ENCODE measurements around the gene LCAT.

LCAT gene

DNA sequence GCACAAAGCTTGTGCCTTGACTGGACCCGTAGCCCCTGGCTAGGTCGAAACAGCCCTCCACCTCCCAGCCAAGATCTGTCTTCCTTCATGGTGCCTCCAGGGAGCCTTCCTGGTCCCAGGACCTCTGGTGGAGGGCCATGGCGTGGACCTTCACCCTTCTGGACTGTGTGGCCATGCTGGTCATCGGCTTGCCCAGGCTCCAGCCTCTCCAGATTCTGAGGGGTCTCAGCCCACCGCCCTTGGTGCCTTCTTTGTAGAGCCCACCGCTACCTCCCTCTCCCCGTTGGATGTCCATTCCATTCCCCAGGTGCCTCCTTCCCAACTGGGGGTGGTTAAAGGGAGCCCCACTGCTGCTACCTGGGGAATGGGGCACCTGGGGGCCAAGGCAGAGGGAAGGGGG lies 15.8 kb downstream of the LCAT start:
- Histone ChIP-seq H3K27me3 (ENCODE audit: insufficient read depth, low read depth, severe bottlenecking) (no peaks in the 10 kb centered on the region), H3K27ac (no peak overlapping the region), H3K9me3 (ENCODE audit: severe bottlenecking) (no peaks in the 10 kb centered on the region), H3K4me3 (ENCODE audit: low read depth, low read length) (no peak overlapping the region), H3K36me3 (peaks cover 4% of the 10 kb centered on the region)
- DNase-seq, result no peak
- TF ChIP-seq, protein P1, sequence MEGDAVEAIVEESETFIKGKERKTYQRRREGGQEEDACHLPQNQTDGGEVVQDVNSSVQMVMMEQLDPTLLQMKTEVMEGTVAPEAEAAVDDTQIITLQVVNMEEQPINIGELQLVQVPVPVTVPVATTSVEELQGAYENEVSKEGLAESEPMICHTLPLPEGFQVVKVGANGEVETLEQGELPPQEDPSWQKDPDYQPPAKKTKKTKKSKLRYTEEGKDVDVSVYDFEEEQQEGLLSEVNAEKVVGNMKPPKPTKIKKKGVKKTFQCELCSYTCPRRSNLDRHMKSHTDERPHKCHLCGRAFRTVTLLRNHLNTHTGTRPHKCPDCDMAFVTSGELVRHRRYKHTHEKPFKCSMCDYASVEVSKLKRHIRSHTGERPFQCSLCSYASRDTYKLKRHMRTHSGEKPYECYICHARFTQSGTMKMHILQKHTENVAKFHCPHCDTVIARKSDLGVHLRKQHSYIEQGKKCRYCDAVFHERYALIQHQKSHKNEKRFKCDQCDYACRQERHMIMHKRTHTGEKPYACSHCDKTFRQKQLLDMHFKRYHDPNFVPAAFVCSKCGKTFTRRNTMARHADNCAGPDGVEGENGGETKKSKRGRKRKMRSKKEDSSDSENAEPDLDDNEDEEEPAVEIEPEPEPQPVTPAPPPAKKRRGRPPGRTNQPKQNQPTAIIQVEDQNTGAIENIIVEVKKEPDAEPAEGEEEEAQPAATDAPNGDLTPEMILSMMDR (IDR thresholded peaks at IDR 0.05; ENCODE audit: low read depth, low read length), result no peak

DNA sequence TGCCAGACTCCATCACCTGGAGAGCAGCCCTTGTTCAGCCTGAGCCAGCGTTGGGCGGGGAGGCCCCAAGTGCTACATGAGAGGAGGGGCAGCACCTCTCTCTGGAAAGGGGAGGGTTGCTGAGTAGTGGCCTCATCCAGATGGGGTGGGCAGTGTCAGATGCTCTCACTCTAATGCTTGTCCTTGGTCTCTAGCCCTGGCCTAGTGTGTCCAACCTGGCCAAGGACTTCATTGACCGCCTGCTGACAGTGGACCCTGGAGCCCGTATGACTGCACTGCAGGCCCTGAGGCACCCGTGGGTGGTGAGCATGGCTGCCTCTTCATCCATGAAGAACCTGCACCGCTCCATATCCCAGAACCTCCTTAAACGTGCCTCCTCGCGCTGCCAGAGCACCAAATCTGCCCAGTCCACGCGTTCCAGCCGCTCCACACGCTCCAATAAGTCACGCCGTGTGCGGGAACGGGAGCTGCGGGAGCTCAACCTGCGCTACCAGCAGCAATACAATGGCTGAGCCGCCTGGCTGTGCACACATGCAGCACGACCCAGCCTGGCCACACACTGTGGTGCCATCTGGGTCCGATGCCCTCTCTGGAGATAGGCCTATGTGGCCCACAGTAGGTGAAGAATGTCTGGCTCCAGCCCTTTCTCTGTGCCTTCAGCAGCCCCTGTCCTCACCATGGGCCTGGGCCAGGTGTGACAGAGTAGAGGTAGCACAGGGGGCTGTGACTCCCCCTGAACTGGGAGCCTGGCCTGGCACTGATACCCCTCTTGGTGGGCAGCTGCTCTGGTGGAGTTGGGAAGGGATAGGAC lies 16.6 kb downstream of the LCAT start:
- DNase-seq, result no peak
- TF ChIP-seq, protein P1 (IDR thresholded peaks at IDR 0.05; ENCODE audit: low read depth, low read length), result no peak
- Histone ChIP-seq H3K36me3 (peaks cover 4% of the 10 kb centered on the region), H3K27me3 (ENCODE audit: insufficient read depth, low read depth, severe bottlenecking) (no peaks in the 10 kb centered on the region), H3K9me3 (ENCODE audit: severe bottlenecking) (no peaks in the 10 kb centered on the region), H3K4me3 (ENCODE audit: low read depth, low read length) (no peak overlapping the region), H3K27ac (no peak overlapping the region)

DNA sequence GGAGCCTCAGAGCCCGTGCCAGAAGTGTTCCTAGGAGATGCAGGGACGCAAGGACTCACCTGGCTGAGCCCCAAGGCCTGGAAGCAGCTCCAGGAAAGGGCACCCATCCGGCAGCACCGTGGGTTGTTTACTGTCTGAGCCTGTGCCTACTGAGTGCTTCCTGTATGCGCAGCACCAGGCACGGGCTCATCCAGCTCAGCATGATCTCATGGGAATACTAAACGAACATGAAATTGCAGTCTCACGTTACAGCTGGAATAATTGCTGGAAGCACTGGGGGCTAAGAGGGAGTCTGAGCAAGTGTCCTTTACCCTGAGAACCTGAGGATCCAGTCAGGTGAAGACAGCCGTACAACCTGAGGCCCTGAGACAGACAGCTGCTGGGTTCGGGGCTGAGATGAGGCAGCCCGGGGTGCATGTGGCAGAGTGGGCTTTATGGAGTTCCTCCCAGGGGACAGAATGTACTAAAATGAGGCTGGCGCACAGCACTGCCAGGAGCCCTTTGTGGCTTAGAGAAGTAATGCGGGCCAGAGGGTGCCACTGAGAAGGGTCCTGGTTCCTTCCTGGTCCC lies 17.7 kb downstream of the LCAT start:
- no peaks in the 10 kb centered on the region for H3K27me3 ChIP-seq (ENCODE audit: insufficient read depth, low read depth, severe bottlenecking)
- TF ChIP-seq, protein P1 (IDR thresholded peaks at IDR 0.05; ENCODE audit: low read depth, low read length), result 0 out of 2 replicates have a peak, but pooled peaks have one; percentile 19
- peak overlapping the region; percentile 22; the same call in 1 of the 2 replicates for H3K27ac ChIP-seq
- peaks cover 4% of the 10 kb centered on the region for H3K36me3 ChIP-seq
- DNase-seq, result no peak
- no peak overlapping the region for H3K4me3 ChIP-seq (ENCODE audit: low read depth, low read length)
- no peaks in the 10 kb centered on the region for H3K9me3 ChIP-seq (ENCODE audit: severe bottlenecking)

DNA sequence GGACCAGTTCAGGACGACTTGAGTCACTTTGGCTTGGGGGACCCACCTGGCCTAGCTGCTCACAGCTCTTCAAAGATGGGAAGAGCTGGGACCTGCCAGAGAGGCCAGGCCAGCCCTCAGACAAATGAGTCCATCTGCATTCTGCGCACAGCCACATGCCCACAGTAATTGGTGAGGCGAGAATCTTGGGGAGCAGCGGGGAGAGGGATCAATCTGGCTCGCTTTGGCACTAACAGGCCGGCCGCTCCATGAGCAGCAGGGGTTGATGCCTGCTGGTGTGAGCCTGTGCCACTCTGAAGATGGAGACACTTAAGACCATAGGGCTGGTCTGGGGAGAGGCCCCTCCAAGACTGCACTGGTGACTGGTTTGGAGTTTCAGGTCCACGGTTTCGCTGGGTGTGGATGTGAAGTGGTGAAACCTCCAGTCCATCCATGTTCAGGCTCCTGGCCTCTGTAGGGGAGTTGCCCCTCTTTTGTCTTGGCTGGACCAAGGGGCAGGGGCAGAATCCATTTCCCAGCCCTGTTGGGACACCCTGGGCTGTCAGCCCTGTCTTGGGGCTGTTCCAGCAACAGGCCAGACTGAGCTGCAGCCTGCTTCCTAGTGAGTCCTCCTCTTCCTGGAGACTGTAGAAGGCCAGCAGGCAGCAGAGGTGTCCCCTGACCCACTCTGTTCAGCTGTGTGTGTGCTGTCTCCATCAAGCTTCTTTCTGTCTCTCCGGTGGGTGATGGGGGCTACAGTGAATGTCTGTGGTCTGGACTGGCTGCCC lies 19.6 kb downstream of the LCAT start:
- Histone ChIP-seq H3K4me3 (ENCODE audit: low read depth, low read length) (no peak overlapping the region), H3K9me3 (ENCODE audit: severe bottlenecking) (no peaks in the 10 kb centered on the region), H3K27me3 (ENCODE audit: insufficient read depth, low read depth, severe bottlenecking) (no peaks in the 10 kb centered on the region), H3K27ac (no peak overlapping the region), H3K36me3 (peaks cover 4% of the 10 kb centered on the region)
- no peak for DNase-seq
- TF ChIP-seq, protein P1 (IDR thresholded peaks at IDR 0.05; ENCODE audit: low read depth, low read length), result no peak

DNA sequence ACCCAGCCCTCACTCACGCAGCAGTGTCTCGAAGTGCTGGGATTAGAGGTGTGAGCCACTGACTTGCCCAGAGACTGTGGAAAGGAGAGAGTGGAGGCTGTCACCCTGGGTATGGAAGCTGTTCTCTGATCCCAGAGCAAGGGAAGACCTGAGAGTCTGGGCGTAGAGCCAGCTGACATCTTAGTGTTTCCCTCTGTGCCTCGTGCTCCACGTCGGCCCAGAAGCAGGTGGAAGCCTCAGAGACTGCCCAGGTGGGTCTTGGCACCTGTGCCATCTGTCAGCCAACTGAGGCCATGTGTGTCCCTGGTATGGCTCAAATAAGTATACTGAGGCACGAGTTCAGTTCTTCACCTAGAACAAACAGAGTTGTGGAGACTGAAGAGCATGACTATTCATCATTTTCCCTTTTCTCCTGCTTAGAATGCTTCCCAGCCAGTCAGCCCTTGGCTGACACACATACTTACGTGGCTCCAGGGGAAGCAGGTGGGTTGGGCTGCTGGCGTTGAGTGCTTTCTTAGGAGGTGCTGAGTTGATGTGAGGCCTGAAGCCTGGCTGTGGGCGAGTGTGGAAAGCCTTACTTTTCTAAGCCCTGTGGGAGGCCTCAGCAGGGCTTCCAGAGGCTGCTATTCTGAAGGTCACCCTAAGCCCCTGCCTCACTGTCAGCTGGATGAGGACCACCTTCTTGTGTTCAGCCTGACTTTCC lies 20.4 kb downstream of the LCAT start:
- Histone ChIP-seq H3K36me3 (peaks cover 7% of the 10 kb centered on the region), H3K27me3 (ENCODE audit: insufficient read depth, low read depth, severe bottlenecking) (no peaks in the 10 kb centered on the region), H3K4me3 (ENCODE audit: low read depth, low read length) (no peak overlapping the region), H3K27ac (no peak overlapping the region), H3K9me3 (ENCODE audit: severe bottlenecking) (no peaks in the 10 kb centered on the region)
- TF ChIP-seq, protein P1 (IDR thresholded peaks at IDR 0.05; ENCODE audit: low read depth, low read length), result no peak
- DNase-seq, result no peak
